H1 (cell line): ENCODE measurements around the gene AXIN2. TPM values are rescaled to one million over a fixed set of nuclear protein-coding genes. Genes with fewer than 3 reads are reported as not detected.

Experiments
- CTCF ChIA-PET: fragments of 300-600 bp; sonication (Branson Sonifier 250); formaldehyde crosslinking; loops from one replicate; lab custom pipeline; 2021; ENCODE audit not compliant: partially characterized antibody; lab: Charles Lee
- POLR2A ChIA-PET: fragments of 300-600 bp; sonication (Branson Sonifier 250); formaldehyde crosslinking; loops from one replicate; lab custom pipeline; 2021; ENCODE audit warnings: inconsistent platforms; ENCODE audit not compliant: partially characterized antibody; lab: Charles Lee
- DNase-seq, 2 experiments: peaks; one replicate each; pipeline versions ENCODE4 v3.0.0 to v3.0.0-alpha.2; 2010 to 2022; ENCODE audit warnings: low spot score in 2 of 2, low read depth in 1 of 2, mixed read lengths in 1 of 2
- FAIRE-seq: peaks from 2 replicates; lab custom pipeline; 2011; peaks lifted over from hg19 to GRCh38; lab: Jason Lieb, UNC
- H2AFZ ChIP-seq: 2 replicates; pipeline ENCODE4 v1.8.1; 2012; ENCODE audit warnings: low read length, inconsistent platforms
- H2AK5ac ChIP-seq: 2 replicates; pipeline ENCODE4 v1.6.1; 2013; ENCODE audit warnings: low read depth, low read length
- H2BK120ac ChIP-seq: replicated peaks from 2 replicates; pipeline ENCODE3; 2013; ENCODE audit warnings: low read depth, low read length, inconsistent platforms
- H2BK12ac ChIP-seq: 2 replicates; pipeline ENCODE4 v1.6.1; 2013; ENCODE audit warnings: low read depth, low read length
- H2BK15ac ChIP-seq: 2 replicates; pipeline ENCODE4 v1.6.1; 2013; ENCODE audit warnings: low read length
- H2BK20ac ChIP-seq: 2 replicates; pipeline ENCODE4 v1.6.1; 2013; ENCODE audit warnings: low read length
- H2BK5ac ChIP-seq: 2 replicates; pipeline ENCODE4 v1.6.1; 2013; ENCODE audit warnings: low read depth, low read length
- H3K14ac ChIP-seq: 2 replicates; pipeline ENCODE4 v1.6.1; 2013; ENCODE audit warnings: inconsistent platforms; ENCODE audit not compliant: insufficient read length
- H3K18ac ChIP-seq: 2 replicates; pipeline ENCODE4 v1.6.1; 2013; ENCODE audit warnings: low read length; ENCODE audit errors: extremely low read depth
- H3K23ac ChIP-seq: 2 replicates; pipeline ENCODE4 v1.6.1; 2013; ENCODE audit warnings: inconsistent platforms; ENCODE audit not compliant: insufficient read length
- H3K23me2 ChIP-seq: 2 replicates; pipeline ENCODE4 v1.6.1; 2013; ENCODE audit warnings: low read depth, low read length
- H3K27ac ChIP-seq: 2 replicates; pipeline ENCODE4 v1.6.1; 2011; ENCODE audit warnings: low read depth, low read length, inconsistent platforms
- H3K27me3 ChIP-seq, 4 experiments: replicated peaks in 1 of 4; 1 replicate in 1 of 4; 2 replicates in 3 of 4; pipeline versions ENCODE4 v1.6.1 to v1.8.1; 2011 to 2013; ENCODE audit warnings: low read length in 3 of 4, mild to moderate bottlenecking in 3 of 4, inconsistent platforms in 2 of 4, mixed read lengths in 2 of 4, moderate library complexity in 1 of 4; ENCODE audit not compliant: control insufficient read depth in 3 of 4, insufficient read depth in 3 of 4; ENCODE audit errors: extremely low read depth in 1 of 4
- H3K36me3 ChIP-seq, 4 experiments: 2 replicates each; pipeline versions ENCODE4 v1.6.1 to v1.8.1; 2011 to 2013; ENCODE audit warnings: mild to moderate bottlenecking in 4 of 4, low read length in 3 of 4, moderate library complexity in 2 of 4, control low read depth in 1 of 4, inconsistent platforms in 1 of 4; ENCODE audit not compliant: insufficient read depth in 4 of 4, control insufficient read depth in 2 of 4
- H3K4ac ChIP-seq: replicated peaks from 2 replicates; pipeline ENCODE3; 2013; ENCODE audit warnings: low read length, low read depth, mixed read lengths, inconsistent platforms; ENCODE audit not compliant: insufficient read length
- H3K4me1 ChIP-seq, 4 experiments: replicated peaks in 1 of 4; 1 replicate in 1 of 4; 2 replicates in 3 of 4; pipeline versions ENCODE4 v1.6.1 to v1.8.1; 2011 to 2013; ENCODE audit warnings: low read length in 3 of 4, inconsistent platforms in 2 of 4, mixed read lengths in 1 of 4; ENCODE audit not compliant: insufficient read depth in 4 of 4, control insufficient read depth in 3 of 4
- H3K4me2 ChIP-seq, 2 experiments: 2 replicates each; pipeline versions ENCODE4 v1.6.1 to v1.8.1; 2011 to 2013; ENCODE audit warnings: low read depth in 2 of 2, low read length in 2 of 2, control low read depth in 1 of 2, inconsistent platforms in 1 of 2, mild to moderate bottlenecking in 1 of 2; ENCODE audit not compliant: insufficient read depth in 1 of 2
- H3K4me3 ChIP-seq, 4 experiments: fragments of 200-600, 300-600 bp in 1 of 4; sonication (generic), shearing (Covaris generic), sonication (Bioruptor Twin) in 1 of 4; 2 replicates each; pipeline versions ENCODE4 v1.5.1 to v1.8.1; 2011 to 2016; ENCODE audit warnings: low read length in 4 of 4, low read depth in 3 of 4, control low read depth in 2 of 4, inconsistent platforms in 2 of 4, mild to moderate bottlenecking in 2 of 4, mixed read lengths in 1 of 4, moderate library complexity in 1 of 4; ENCODE audit not compliant: insufficient read depth in 2 of 4; ENCODE audit errors: extremely low read depth in 1 of 4
- H3K56ac ChIP-seq: replicated peaks from 2 replicates; pipeline ENCODE3; 2013; ENCODE audit warnings: low read depth, mild to moderate bottlenecking, mixed read lengths, low read length, inconsistent platforms; ENCODE audit not compliant: insufficient read length
- H3K79me1 ChIP-seq: 2 replicates; pipeline ENCODE4 v1.6.1; 2013; ENCODE audit warnings: low read depth, low read length, control low read depth
- H3K79me2 ChIP-seq, 2 experiments: 2 replicates each; pipeline versions ENCODE4 v1.6.1 to v1.8.1; 2012 to 2013; ENCODE audit warnings: low read length in 2 of 2, mild to moderate bottlenecking in 2 of 2, inconsistent platforms in 1 of 2; ENCODE audit not compliant: insufficient read depth in 2 of 2, control insufficient read depth in 1 of 2
- H3K9ac ChIP-seq, 4 experiments: replicated peaks in 1 of 4; 1 replicate in 1 of 4; 2 replicates in 3 of 4; pipeline versions ENCODE4 v1.6.1 to v1.8.1; 2011 to 2013; ENCODE audit warnings: low read depth in 3 of 4, low read length in 3 of 4, control low read depth in 2 of 4, mild to moderate bottlenecking in 2 of 4, moderate library complexity in 2 of 4, inconsistent platforms in 1 of 4; ENCODE audit errors: extremely low read depth in 1 of 4
- H3K9me3 ChIP-seq, 2 experiments: 2 replicates each; pipeline versions ENCODE4 v1.6.1 to v1.8.1; 2012 to 2013; ENCODE audit warnings: mild to moderate bottlenecking in 2 of 2, moderate library complexity in 2 of 2, control low read depth in 1 of 2, inconsistent platforms in 1 of 2, low read depth in 1 of 2, low read length in 1 of 2, mixed read lengths in 1 of 2; ENCODE audit not compliant: insufficient read depth in 2 of 2
- H4K20me1 ChIP-seq, 2 experiments: replicated peaks in 1 of 2; 2 replicates each; pipeline versions ENCODE3 to v1.8.1; 2011 to 2013; ENCODE audit warnings: inconsistent platforms in 2 of 2, low read length in 2 of 2, mild to moderate bottlenecking in 1 of 2; ENCODE audit not compliant: insufficient read depth in 2 of 2, control insufficient read depth in 1 of 2
- H4K5ac ChIP-seq: 2 replicates; pipeline ENCODE4 v1.6.1; 2013; ENCODE audit warnings: low read length, low read depth, mixed read lengths, inconsistent platforms; ENCODE audit not compliant: insufficient read length
- H4K8ac ChIP-seq: 2 replicates; pipeline ENCODE4 v1.8.0; 2013; ENCODE audit warnings: mild to moderate bottlenecking, moderate library complexity, low read length, inconsistent platforms; ENCODE audit not compliant: insufficient read depth; ENCODE audit errors: extremely low read depth
- H4K91ac ChIP-seq: replicated peaks from 2 replicates; pipeline ENCODE3; 2013; ENCODE audit warnings: low read length, mixed read lengths, inconsistent platforms; ENCODE audit not compliant: insufficient read length
- ASH2L ChIP-seq: fragments of 200-600, 300-600 bp; sonication (generic); IDR thresholded peaks from one replicate; pipeline ENCODE4 v1.7.1; 2017; ENCODE audit warnings: low read length
- ATF2 ChIP-seq: IDR thresholded peaks from 2 replicates; pipeline ENCODE4 v1.6.1; 2012; ENCODE audit warnings: low read length, inconsistent platforms
- CTCF ChIP-seq, 3 experiments: IDR thresholded peaks; 1 replicate in 2 of 3; 2 replicates in 1 of 3; pipeline versions ENCODE4 v1.5.1 to v1.6.1; 2011; ENCODE audit warnings: low read length in 3 of 3, mild to moderate bottlenecking in 3 of 3, inconsistent platforms in 2 of 3, low read depth in 1 of 3, moderate library complexity in 1 of 3; ENCODE audit not compliant: insufficient read depth in 1 of 3; ENCODE audit errors: control extremely low read depth in 1 of 3
- EZH2 ChIP-seq: fragments of 200-600 bp; sonication (generic); IDR thresholded peaks from 2 replicates; pipeline ENCODE4 v1.7.1; 2012; ENCODE audit warnings: low read depth, mild to moderate bottlenecking, moderate library complexity, low read length, inconsistent platforms; ENCODE audit not compliant: severe bottlenecking
- GTF2F1 ChIP-seq: IDR thresholded peaks from 2 replicates; pipeline ENCODE4 v1.6.1; 2012; ENCODE audit warnings: low read depth, low read length, improper control_type of control experiment, borderline replicate concordance
- JUND ChIP-seq: IDR thresholded peaks from 2 replicates; pipeline ENCODE4 v1.6.1; 2011; ENCODE audit warnings: mild to moderate bottlenecking, improper control_type of control experiment, low read length
- KDM1A ChIP-seq: fragments of 200-600, 300-600 bp; sonication (generic); IDR thresholded peaks from 2 replicates; pipeline ENCODE4 v1.7.1; 2016; ENCODE audit warnings: mild to moderate bottlenecking, low read length, borderline replicate concordance
- SP4 ChIP-seq: IDR thresholded peaks from 2 replicates; pipeline ENCODE4 v1.6.1; 2012; ENCODE audit warnings: low read length, inconsistent platforms
- TEAD4 ChIP-seq: IDR thresholded peaks from 2 replicates; pipeline ENCODE4 v1.6.1; 2012; ENCODE audit warnings: low read depth, low read length, inconsistent platforms, mixed read lengths
- YY1 ChIP-seq: IDR thresholded peaks from 2 replicates; pipeline ENCODE4 v1.6.1; 2011; ENCODE audit warnings: low read depth, mild to moderate bottlenecking, low read length
- WGBS, 2 experiments: shearing (Covaris generic) in 1 of 2; methylation state at CpG; one replicate each; pipeline versions ENCODE4 v1.1.6 to v1.1.7; 2013 to 2015; ENCODE audit warnings: low lambda C conversion rate in 2 of 2, mixed read lengths in 2 of 2, inconsistent platforms in 1 of 2, low coverage in 1 of 2, missing lambda C conversion rate in 1 of 2; ENCODE audit not compliant: insufficient replicate concordance in 2 of 2, insufficient coverage in 1 of 2, insufficient read length in 1 of 2; ENCODE audit errors: extremely low coverage in 1 of 2, missing lambda C conversion rate in 1 of 2; 5-methylcytosine and 5-hydroxymethylcytosine counted together
- polyA plus RNA-seq, 7 experiments: library from polyadenylated mRNA; depleted of rRNA in 3 of 7; stranded (reverse) in 5 of 7; unstranded in 2 of 7; fragments of >200 nt in 5 of 7; fragments of 200-250 nt in 2 of 7; gene quantifications; 1 replicate in 5 of 7; 2 replicates in 1 of 7; 4 replicates in 1 of 7; pipeline versions ENCODE4 v1.2.1 to v1.2.3, GENCODE V29; 2011 to 2013; ENCODE audit warnings: missing spikeins in 2 of 7, mixed read lengths in 2 of 7
- total RNA-seq: library from RNA; stranded (reverse); fragmentation: NEBNext Ultra II Directional; extraction: Animal tissue kit (Norgen Biotek cat#: 25700); gene quantifications from 2 replicates; pipeline ENCODE4 v1.2.1, GENCODE V29; 2021

Gene AXIN2
- total and polyA plus RNA-seq, 2 of the 8 experiments (the other 6 are each of a cell fraction or from before 2014, with no cell fraction given), result 17.7 to 33.4 TPM

- no peak overlapping the region for H3K4me2 ChIP-seq
- peak overlapping the region; percentile 28; the same call in 1 of the 2 replicates for H2BK5ac ChIP-seq
- H3K27ac ChIP-seq, result no peak overlapping the region
- no peak for DNase-seq
- H3K18ac ChIP-seq, result peak overlapping the region; percentile 64; the same call in 1 of the 2 replicates
- no peaks in the 10 kb centered on the region for H3K79me1 ChIP-seq
- peak overlapping the region; percentile 71 for H4K91ac ChIP-seq
- H2AFZ ChIP-seq, result no peak overlapping the region
- H3K9me3 ChIP-seq, result no peaks in the 10 kb centered on the region
- no peak overlapping the region for H3K4me3 ChIP-seq
- no peaks in the 10 kb centered on the region for H3K36me3 ChIP-seq
- no peaks in the 10 kb centered on the region for H3K27me3 ChIP-seq
- H4K5ac ChIP-seq, result no peak overlapping the region
- no peak overlapping the region for H3K9ac ChIP-seq
- ChIA-PET POLR2A (no interaction called here), CTCF (no interaction called here)
- no peak overlapping the region for H4K8ac ChIP-seq
- no peak overlapping the region for H3K14ac ChIP-seq
- FAIRE-seq, result no peak
- no peaks in the 10 kb centered on the region for H3K23me2 ChIP-seq
- H2BK20ac ChIP-seq, result peak overlapping the region; percentile 98
- H2BK120ac ChIP-seq, result no peak overlapping the region
- WGBS, 2 experiments, result 93% methylated on average over 8 of the region's 8 CpGs; no CpG with 5 or more reads in 1 of the 2 experiments
- H3K79me2 ChIP-seq, result no peaks in the 10 kb centered on the region
- peak overlapping the region; percentile 98; the same call in 1 of the 2 replicates for H2BK12ac ChIP-seq
- H4K20me1 ChIP-seq, result no peaks in the 10 kb centered on the region
- peaks cover 8 to 19% (median 11%) of the 10 kb centered on the region in 4 experiments for H3K4me1 ChIP-seq
- H3K56ac ChIP-seq, result no peak overlapping the region
- peak overlapping the region; percentile 69; the same call in 1 of the 2 replicates for H2AK5ac ChIP-seq
- no peak overlapping the region for H3K4ac ChIP-seq
- no peak overlapping the region for H3K23ac ChIP-seq
- H2BK15ac ChIP-seq, result peak overlapping the region; percentile 66; the same call in 1 of the 2 replicates
- TF ChIP-seq YY1 (no peak), ATF2 (no peak), ASH2L (no peak), CTCF (IDR thresholded peaks at IDR 0.05; ENCODE audit: control extremely low read depth in 1 of 3, insufficient read depth in 1 of 3, low read depth in 1 of 3, low read length in 3 of 3) (no peak), GTF2F1 (no peak), KDM1A (no peak), TEAD4 (no peak), SP4 (no peak), JUND (no peak), EZH2 (no peak)
Observed at GRCh38 chr17:65568918-65569317, 7.5 kb upstream of the AXIN2 start.
